GM21786 (cell line): ENCODE data around the gene FMNL2.
A peak's percentile ranks its signal among the peaks of the same experiment; 100 is the strongest.

Source experiments
- ATAC-seq: cut with Tn5 transposase; IDR thresholded peaks from one replicate; pipeline ENCODE4 v1.9.1; 2021; ENCODE audit not compliant: unreplicated experiment

The FMNL2 gene

GRCh38 chr2:152548111-152548875, 213.3 kb downstream of the FMNL2 start:
- ATAC-seq: no peak

- no peak for ATAC-seq
Observed at GRCh38 chr2:152548996-152549395, 214.0 kb downstream of the FMNL2 start.

- no peak for ATAC-seq
Observed at GRCh38 chr2:152549423-152549822, 214.4 kb downstream of the FMNL2 start.

GRCh38 chr2:152550386-152550785, 215.4 kb downstream of the FMNL2 start:
- no peak for ATAC-seq

GRCh38 chr2:152552888-152553287, 217.9 kb downstream of the FMNL2 start:
- ATAC-seq: no peak

- no peak for ATAC-seq
Observed at GRCh38 chr2:152553518-152553917, 218.5 kb downstream of the FMNL2 start.

GRCh38 chr2:152555048-152555447, 220.1 kb downstream of the FMNL2 start:
- no peak for ATAC-seq

GRCh38 chr2:152556506-152556905, 221.5 kb downstream of the FMNL2 start:
- ATAC-seq: no peak

- no peak for ATAC-seq
Observed at GRCh38 chr2:152557273-152557888, 222.4 kb downstream of the FMNL2 start.

- ATAC-seq: no peak
Observed at GRCh38 chr2:152558158-152558984, 223.4 kb downstream of the FMNL2 start.

- no peak for ATAC-seq
Observed at GRCh38 chr2:152559008-152559407, 224.0 kb downstream of the FMNL2 start.

- ATAC-seq: no peak
Observed at GRCh38 chr2:152560166-152560565, 225.2 kb downstream of the FMNL2 start.

GRCh38 chr2:152560873-152561595, 226.1 kb downstream of the FMNL2 start:
- ATAC-seq: no peak

- no peak for ATAC-seq
Observed at GRCh38 chr2:152562198-152562884, 227.4 kb downstream of the FMNL2 start.

- no peak for ATAC-seq
Observed at GRCh38 chr2:152563764-152564163, 228.8 kb downstream of the FMNL2 start.

- peak; percentile 77 for ATAC-seq
Observed at GRCh38 chr2:152564754-152565551, 230.0 kb downstream of the FMNL2 start.

- peak; percentile 84 for ATAC-seq
Observed at GRCh38 chr2:152565884-152566727, 231.1 kb downstream of the FMNL2 start.

- ATAC-seq: peak; percentile 25
Observed at GRCh38 chr2:152566728-152567069, 231.7 kb downstream of the FMNL2 start.

- no peak for ATAC-seq
Observed at GRCh38 chr2:152568531-152568930, 233.6 kb downstream of the FMNL2 start.
